Measurements from ENCODE around the gene PCDH8. TPM values are rescaled to one million over a fixed set of nuclear protein-coding genes. Genes with fewer than 3 reads are reported as not detected.

The PCDH8 gene
- total RNA-seq, 1 experiment from 2014 or later = 0.92 TPM

DNA sequence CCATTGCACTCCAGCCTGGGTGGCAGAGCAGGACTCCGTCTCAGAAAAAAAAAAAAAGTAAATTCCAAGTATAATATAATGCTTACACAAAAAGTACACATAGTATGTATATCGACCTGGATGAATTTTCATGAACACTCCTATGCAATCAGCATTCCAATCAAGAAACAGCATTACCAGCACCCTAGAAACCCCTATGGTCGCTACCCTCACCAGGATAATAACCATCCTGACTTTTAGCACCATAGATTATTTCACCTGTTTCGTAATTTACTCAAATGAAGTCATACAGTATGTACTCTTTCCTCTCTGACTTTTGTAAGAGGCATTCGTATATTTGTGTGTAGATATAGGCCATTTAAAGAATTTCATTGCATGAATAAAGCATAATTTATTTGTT, 47.6 kb downstream of the PCDH8 start:
- Mint-ChIP-seq H3K9me3 (no peaks in the 10 kb centered on the region), H3K36me3 (no peaks in the 10 kb centered on the region), H3K4me3 (no peak overlapping the region), H3K27me3 (ENCODE audit: low read depth) (no peaks in the 10 kb centered on the region), H3K4me1 (peaks cover 5% of the 10 kb centered on the region), H3K27ac (no peak overlapping the region)
- ChIA-PET POLR2A (interaction anchor here (0.7 kb wide), 1 partner anchor 349 kb away, joined by 3 read pairs; no protein-coding TSS in a partner anchor), CTCF (interaction anchor here (1.7 kb wide), 1 partner anchor 136 kb away, joined by 5 read pairs; no protein-coding TSS in a partner anchor)
- no peak for TF ChIP-seq CREB1 (CRISPR knock-in tag; IDR thresholded peaks at IDR 0.05)
- no peak for ATAC-seq
- DNase-seq (ENCODE audit: low spot score) = no peak

DNA sequence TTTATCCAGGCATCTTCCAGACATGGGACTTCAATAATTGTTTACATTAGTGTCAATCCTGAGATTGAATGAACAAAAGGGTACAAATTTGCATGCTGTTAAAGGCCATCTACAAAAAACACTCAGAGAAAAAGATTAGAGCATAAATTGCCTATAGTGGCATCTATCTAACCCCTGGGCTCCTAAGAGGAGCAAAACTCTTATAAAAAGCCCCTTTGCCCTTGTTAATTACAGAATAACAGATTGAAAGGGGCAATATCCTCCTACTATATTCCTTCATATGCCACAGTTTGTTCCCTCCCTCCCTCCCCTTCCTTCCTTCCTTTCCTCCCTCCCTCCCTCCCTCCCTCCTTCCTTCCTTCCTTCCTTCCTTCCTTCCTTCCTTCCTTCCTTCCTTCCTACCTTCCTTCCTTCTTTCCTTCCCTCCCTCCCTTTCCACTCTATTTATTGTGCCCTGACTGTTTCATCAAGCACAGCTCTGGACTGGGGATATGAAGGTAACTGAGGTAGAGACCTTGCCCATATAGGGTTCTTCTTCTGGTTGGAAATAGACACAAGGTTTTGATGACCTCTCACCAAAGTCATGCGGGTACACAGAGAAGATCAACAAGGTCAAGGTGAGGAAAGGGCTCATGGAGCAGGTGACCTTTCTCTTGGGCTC, 49.5 kb downstream of the PCDH8 start:
- Mint-ChIP-seq H3K9me3 (no peaks in the 10 kb centered on the region), H3K4me3 (no peak overlapping the region), H3K36me3 (no peaks in the 10 kb centered on the region), H3K27me3 (ENCODE audit: low read depth) (no peaks in the 10 kb centered on the region), H3K27ac (no peak overlapping the region), H3K4me1 (peaks cover 5% of the 10 kb centered on the region)
- no peak for DNase-seq (ENCODE audit: low spot score)
- ChIA-PET CTCF (interaction anchor here (1.0 kb wide), 1 partner anchor 11 kb away, joined by 3 read pairs; no protein-coding TSS in a partner anchor), POLR2A (no interaction called here)
- ATAC-seq = no peak
- no peak for TF ChIP-seq MYBL2 (CRISPR knock-in tag; IDR thresholded peaks at IDR 0.05)
- TF ChIP-seq ZNF671 (CRISPR knock-in tag; IDR thresholded peaks at IDR 0.05) = no peak
- TF ChIP-seq, protein P1, sequence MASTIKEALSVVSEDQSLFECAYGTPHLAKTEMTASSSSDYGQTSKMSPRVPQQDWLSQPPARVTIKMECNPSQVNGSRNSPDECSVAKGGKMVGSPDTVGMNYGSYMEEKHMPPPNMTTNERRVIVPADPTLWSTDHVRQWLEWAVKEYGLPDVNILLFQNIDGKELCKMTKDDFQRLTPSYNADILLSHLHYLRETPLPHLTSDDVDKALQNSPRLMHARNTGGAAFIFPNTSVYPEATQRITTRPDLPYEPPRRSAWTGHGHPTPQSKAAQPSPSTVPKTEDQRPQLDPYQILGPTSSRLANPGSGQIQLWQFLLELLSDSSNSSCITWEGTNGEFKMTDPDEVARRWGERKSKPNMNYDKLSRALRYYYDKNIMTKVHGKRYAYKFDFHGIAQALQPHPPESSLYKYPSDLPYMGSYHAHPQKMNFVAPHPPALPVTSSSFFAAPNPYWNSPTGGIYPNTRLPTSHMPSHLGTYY (CRISPR knock-in tag; IDR thresholded peaks at IDR 0.05) = no peak
- TF ChIP-seq TCF7 (CRISPR knock-in tag; IDR thresholded peaks at IDR 0.05; ENCODE audit: low read depth) = no peak
- TF ChIP-seq FOXJ3 (CRISPR knock-in tag; IDR thresholded peaks at IDR 0.05; ENCODE audit: borderline replicate concordance) = no peak
- TF ChIP-seq NFE2L1 (CRISPR knock-in tag; IDR thresholded peaks at IDR 0.05) = no peak
- no peak for TF ChIP-seq JAZF1 (CRISPR knock-in tag; IDR thresholded peaks at IDR 0.05)
- TF ChIP-seq ZNF121 (CRISPR knock-in tag; IDR thresholded peaks at IDR 0.05) = no peak
- no peak for TF ChIP-seq CREM (CRISPR knock-in tag; IDR thresholded peaks at IDR 0.05)
- no peak for TF ChIP-seq ZNF416 (CRISPR knock-in tag; IDR thresholded peaks at IDR 0.05)
- TF ChIP-seq IRF2 (CRISPR knock-in tag; IDR thresholded peaks at IDR 0.05; ENCODE audit: borderline replicate concordance, low read depth) = no peak
- TF ChIP-seq, protein P2, sequence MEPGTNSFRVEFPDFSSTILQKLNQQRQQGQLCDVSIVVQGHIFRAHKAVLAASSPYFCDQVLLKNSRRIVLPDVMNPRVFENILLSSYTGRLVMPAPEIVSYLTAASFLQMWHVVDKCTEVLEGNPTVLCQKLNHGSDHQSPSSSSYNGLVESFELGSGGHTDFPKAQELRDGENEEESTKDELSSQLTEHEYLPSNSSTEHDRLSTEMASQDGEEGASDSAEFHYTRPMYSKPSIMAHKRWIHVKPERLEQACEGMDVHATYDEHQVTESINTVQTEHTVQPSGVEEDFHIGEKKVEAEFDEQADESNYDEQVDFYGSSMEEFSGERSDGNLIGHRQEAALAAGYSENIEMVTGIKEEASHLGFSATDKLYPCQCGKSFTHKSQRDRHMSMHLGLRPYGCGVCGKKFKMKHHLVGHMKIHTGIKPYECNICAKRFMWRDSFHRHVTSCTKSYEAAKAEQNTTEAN (CRISPR knock-in tag; IDR thresholded peaks at IDR 0.05) = no peak
- TF ChIP-seq, protein P3, sequence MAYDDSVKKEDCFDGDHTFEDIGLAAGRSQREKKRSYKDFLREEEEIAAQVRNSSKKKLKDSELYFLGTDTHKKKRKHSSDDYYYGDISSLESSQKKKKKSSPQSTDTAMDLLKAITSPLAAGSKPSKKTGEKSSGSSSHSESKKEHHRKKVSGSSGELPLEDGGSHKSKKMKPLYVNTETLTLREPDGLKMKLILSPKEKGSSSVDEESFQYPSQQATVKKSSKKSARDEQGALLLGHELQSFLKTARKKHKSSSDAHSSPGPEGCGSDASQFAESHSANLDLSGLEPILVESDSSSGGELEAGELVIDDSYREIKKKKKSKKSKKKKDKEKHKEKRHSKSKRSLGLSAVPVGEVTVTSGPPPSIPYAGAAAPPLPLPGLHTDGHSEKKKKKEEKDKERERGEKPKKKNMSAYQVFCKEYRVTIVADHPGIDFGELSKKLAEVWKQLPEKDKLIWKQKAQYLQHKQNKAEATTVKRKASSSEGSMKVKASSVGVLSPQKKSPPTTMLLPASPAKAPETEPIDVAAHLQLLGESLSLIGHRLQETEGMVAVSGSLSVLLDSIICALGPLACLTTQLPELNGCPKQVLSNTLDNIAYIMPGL (CRISPR knock-in tag; IDR thresholded peaks at IDR 0.05) = no peak
- TF ChIP-seq, protein P4, sequence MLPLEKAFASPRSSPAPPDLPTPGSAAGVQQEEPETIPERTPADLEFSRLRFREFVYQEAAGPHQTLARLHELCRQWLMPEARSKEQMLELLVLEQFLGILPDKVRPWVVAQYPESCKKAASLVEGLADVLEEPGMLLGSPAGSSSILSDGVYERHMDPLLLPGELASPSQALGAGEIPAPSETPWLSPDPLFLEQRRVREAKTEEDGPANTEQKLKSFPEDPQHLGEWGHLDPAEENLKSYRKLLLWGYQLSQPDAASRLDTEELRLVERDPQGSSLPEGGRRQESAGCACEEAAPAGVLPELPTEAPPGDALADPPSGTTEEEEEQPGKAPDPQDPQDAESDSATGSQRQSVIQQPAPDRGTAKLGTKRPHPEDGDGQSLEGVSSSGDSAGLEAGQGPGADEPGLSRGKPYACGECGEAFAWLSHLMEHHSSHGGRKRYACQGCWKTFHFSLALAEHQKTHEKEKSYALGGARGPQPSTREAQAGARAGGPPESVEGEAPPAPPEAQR (CRISPR knock-in tag; IDR thresholded peaks at IDR 0.05) = no peak
- no peak for TF ChIP-seq GTF2I (CRISPR knock-in tag; conservative IDR thresholded peaks at IDR 0.05)
- no peak for TF ChIP-seq OVOL2 (CRISPR knock-in tag; IDR thresholded peaks at IDR 0.05; ENCODE audit: borderline replicate concordance)
- TF ChIP-seq NR3C1 (CRISPR knock-in tag; conservative IDR thresholded peaks at IDR 0.05; ENCODE audit: low read depth) = no peak
